SK-N-MC (cell line): Measurements from ENCODE around the gene CHST9.
A peak's percentile ranks its signal among the peaks of the same experiment; 100 is the strongest.
"Not testable (repeated sequence)": the region's sequence is repeated elsewhere in the genome, so short reads cannot be mapped to it uniquely, and the experiment has no call there.

ENCODE experiments used
- DNase-seq: peaks from one replicate; pipeline ENCODE4 v3.0.0-alpha.2; 2011; ENCODE audit warnings: low read depth, low spot score
- H3K27ac ChIP-seq: fragments of 200-600 bp; sonication (generic); 2 replicates; pipeline ENCODE4 v1.5.1; 2016; ENCODE audit warnings: mixed run types
- H3K36me3 ChIP-seq: fragments of 200-600 bp; sonication (generic); 2 replicates; pipeline ENCODE4 v1.6.1; 2017; ENCODE audit warnings: antibody characterized with exemption, low read length, mixed read lengths; ENCODE audit not compliant: insufficient read depth
- H3K4me3 ChIP-seq: fragments of 200-600 bp; sonication (generic); 2 replicates; pipeline ENCODE4 v1.5.1; 2016
- H3K9ac ChIP-seq: fragments of 200-600 bp; sonication (generic); 2 replicates; pipeline ENCODE4 v1.8.0; 2017; ENCODE audit warnings: mixed run types, mixed read lengths; ENCODE audit not compliant: insufficient read length
- H3K9me3 ChIP-seq: fragments of 200-600 bp; sonication (generic); 2 replicates; pipeline ENCODE4 v1.6.1; 2017; ENCODE audit warnings: low read depth, mild to moderate bottlenecking, antibody characterized with exemption, low read length, moderate library complexity, mixed read lengths
- EZH2 ChIP-seq: fragments of 200-600 bp; sonication (generic); IDR thresholded peaks from one replicate; pipeline ENCODE4 v1.6.1; 2017; ENCODE audit warnings: antibody characterized with exemption
- FOXP2 ChIP-seq: optimal IDR thresholded peaks from 2 replicates; pipeline ENCODE3; 2011; ENCODE audit warnings: mild to moderate bottlenecking, moderate library complexity; ENCODE audit not compliant: insufficient read depth; ENCODE audit errors: extremely low read length, control extremely low read depth
- POLR2AphosphoS5 ChIP-seq: IDR thresholded peaks from 2 replicates; pipeline ENCODE4 v1.6.1; 2012; ENCODE audit warnings: mild to moderate bottlenecking, low read depth, low read length, borderline replicate concordance

CHST9 gene

DNA sequence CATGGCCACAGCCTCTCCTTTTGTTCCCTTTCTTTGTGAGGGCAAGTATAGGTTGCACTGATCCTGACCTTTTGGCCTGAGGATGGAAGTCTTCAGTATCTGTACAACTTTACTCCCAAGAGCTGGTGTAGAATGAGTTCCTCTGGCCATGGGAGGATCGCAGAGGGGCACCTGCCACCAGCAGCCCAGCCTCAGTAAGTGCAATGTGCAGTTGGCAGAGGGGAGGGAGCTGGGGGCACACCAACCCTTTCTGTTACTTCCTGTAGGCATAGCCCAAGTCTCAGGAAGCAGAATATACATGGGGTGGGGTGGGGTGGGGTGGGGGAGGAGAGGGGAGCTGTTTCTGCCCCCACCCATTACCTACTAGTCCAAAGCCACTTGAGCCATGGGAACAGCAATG is 254.5 kb downstream of the CHST9 start:
- Histone ChIP-seq H3K9ac (no peak overlapping the region), H3K4me3 (no peak overlapping the region), H3K27ac (no peak overlapping the region), H3K9me3 (no peaks in the 10 kb centered on the region), H3K36me3 (no peaks in the 10 kb centered on the region)
- DNase-seq, result no peak
- no peak for TF ChIP-seq POLR2AphosphoS5
- no peak for TF ChIP-seq FOXP2
- TF ChIP-seq EZH2, result no peak

DNA sequence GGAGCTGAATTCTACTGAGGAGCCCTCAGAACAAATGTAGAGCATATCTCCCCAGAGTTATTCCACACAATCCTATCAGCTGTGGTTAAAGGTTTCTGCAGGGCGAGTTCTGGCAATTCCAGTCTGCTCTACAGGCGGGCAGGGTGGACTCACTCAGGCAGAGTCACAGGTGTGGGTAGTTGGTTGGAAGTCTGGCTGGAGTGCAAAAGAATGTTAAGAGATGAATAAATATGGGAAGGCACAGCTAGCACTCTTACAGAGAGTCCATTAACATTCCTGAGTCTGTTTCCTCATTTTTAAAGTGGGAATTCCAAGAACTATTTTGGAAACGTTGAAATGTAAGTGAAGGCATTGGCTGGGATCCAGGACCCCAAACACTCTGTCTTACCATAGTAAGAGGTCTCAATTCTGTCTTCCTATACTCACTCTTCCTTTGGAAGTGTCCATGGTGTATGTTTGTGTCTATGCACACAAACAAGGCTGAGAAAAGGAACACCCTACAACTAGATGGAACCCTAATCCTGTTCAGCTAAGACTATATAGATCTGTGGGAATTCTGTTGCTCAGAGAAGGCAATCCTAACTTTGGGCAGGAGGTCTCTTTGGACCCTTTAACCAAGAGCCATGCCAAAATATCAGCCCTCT is 256.3 kb downstream of the CHST9 start:
- H3K36me3 ChIP-seq, result no peaks in the 10 kb centered on the region
- no peak for DNase-seq
- H3K27ac ChIP-seq, result no peak overlapping the region
- H3K9me3 ChIP-seq, result no peaks in the 10 kb centered on the region
- TF ChIP-seq EZH2 (no peak), FOXP2 (no peak), POLR2AphosphoS5 (no peak)
- no peak overlapping the region for H3K9ac ChIP-seq
- no peak overlapping the region for H3K4me3 ChIP-seq

DNA sequence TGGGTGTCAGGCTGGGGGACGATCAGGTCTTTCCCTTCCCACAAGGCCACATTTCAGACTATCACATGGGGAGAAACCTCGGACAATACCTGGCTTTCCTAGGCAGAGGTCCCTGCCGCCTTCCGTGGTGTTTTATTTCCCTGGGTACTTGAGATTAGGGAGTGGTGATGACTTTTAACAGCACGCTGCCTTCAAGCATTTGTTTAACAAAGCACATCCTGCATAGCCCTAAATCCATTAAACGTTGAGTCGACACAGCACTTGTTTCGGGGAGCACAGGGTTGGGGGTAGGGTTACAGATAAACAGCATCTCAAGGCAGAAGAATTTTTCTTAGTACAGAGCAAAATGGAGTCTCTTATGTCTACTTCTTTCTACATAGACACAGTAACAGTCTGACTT is 257.3 kb downstream of the CHST9 start:
- DNase-seq, H3K9me3 ChIP-seq, H3K9ac ChIP-seq, H3K36me3 ChIP-seq, H3K4me3 ChIP-seq, H3K27ac ChIP-seq: not testable (repeated sequence)

DNA sequence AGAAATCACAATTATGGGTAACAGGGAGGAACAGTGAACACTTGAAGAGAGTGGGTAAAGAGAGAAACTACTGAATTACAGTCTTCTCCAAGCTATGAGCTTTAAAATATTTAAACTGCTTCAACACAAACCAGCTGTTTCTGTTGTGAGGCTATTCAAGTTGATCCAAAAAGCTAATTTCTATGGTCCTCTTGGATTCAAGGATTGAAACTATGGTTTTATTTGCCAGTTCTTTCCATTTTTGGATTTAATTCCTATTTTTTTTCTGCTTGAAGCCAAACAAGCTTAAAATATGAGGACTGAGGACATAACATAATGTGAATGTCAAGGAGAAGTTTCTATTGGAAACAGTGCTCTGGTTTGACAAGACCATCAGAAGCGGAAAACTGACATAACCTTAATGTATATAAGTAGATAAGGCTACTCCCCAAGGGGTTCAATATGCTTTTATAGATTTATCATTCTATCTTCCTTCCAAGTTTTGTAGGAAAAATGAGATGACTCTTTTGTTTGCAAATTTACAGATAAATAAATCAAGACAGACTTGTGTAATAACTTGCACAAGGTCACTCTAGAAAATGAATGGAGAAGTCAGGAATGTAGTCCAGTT is 258.9 kb downstream of the CHST9 start:
- H3K9me3 ChIP-seq, result no peaks in the 10 kb centered on the region; the same call in 1 of the 2 replicates
- no peaks in the 10 kb centered on the region for H3K36me3 ChIP-seq
- H3K9ac ChIP-seq, result no peak overlapping the region
- DNase-seq, result no peak
- no peak overlapping the region for H3K27ac ChIP-seq
- TF ChIP-seq POLR2AphosphoS5 (no peak), EZH2 (no peak), FOXP2 (no peak)
- no peak overlapping the region for H3K4me3 ChIP-seq

DNA sequence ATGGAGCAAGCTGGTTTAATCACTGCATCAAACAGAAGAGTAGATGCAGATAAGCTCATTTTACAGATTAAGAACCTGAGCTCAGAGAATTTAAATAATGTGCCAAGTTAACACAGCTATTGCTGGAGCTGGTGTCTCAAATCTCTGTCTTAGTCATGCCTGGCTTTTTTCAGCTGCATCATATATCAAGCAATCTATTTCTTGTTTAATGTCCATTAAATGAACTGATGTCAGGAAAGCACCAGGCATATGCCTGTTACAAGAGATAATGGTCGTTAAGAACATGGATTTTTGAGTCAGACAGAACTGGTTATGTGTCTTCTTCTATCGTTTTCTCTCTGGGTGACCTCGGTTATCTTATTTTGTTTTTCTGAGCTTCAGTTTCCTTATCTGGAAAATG is 259.8 kb downstream of the CHST9 start:
- no peak for TF ChIP-seq FOXP2
- TF ChIP-seq POLR2AphosphoS5, result no peak
- no peak for TF ChIP-seq EZH2
- Histone ChIP-seq H3K9ac (no peak overlapping the region), H3K36me3 (no peaks in the 10 kb centered on the region), H3K27ac (no peak overlapping the region), H3K9me3 (no peaks in the 10 kb centered on the region; the same call in 1 of the 2 replicates), H3K4me3 (no peak overlapping the region)
- DNase-seq, result no peak

DNA sequence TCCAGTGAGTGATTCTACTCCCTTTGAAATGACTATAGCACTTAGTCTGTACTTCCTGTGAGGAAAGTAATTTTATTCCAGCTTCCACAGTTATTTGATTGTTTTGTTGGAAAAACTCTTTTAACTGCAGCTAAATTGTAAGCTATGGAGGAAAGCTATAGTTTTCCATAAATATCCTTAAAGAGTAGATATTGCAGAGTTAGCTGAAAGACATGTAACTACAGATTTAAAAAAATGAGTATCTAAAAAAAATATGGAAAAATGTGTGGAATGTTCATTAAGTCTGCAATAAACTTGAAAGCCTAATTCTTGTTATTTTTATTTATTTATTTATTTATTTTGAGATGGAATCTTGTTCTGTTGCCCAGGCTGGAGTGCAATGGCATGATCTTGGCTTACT is 262.8 kb downstream of the CHST9 start:
- Histone ChIP-seq H3K4me3 (no peak overlapping the region), H3K9me3 (no peaks in the 10 kb centered on the region; the same call in 1 of the 2 replicates), H3K36me3 (no peaks in the 10 kb centered on the region), H3K9ac (no peak overlapping the region), H3K27ac (no peak overlapping the region)
- no peak for DNase-seq
- TF ChIP-seq POLR2AphosphoS5 (no peak), EZH2 (no peak), FOXP2 (no peak)

DNA sequence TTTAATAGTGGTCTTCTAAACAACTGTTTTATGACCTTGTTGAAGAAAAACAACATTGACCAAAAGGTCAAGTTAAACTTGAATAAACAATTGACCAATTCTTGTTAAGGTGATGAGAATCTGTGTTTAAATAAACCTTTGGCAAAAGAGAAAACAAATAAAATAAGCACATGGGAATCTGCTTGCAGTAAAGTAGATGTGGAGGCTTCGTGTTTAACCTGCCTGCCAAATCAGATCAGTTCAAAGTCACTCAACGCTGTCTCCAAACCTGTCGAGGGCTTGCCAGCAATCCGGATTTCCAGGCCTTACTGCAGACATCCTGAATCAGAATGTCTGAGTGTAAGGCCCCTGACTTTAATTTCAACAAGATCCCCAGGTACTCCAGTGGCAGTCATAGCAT is 264.5 kb downstream of the CHST9 start:
- H3K9me3 ChIP-seq, result no peaks in the 10 kb centered on the region; the same call in 1 of the 2 replicates

DNA sequence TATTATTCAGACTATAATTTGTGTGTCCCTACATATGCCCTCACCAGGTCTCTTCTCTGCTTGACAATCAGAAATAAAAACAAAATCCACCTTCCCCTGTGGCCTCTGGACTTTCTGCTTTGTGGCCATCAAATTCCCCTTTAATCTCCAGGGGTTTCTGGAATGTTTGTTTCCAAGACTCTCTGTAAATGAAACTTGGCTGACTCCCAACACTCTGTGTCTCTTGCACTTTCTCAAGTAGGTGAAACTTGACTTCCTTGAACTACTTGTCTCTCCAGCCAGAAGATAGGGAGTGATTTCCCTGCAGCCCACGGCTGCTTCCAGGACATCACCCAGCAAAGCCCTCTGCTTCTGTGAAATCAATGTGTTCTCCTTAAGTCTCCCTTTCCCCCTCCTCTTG is 265.5 kb downstream of the CHST9 start:
- no peaks in the 10 kb centered on the region; the same call in 1 of the 2 replicates for H3K9me3 ChIP-seq
- TF ChIP-seq EZH2, result no peak
- no peak for TF ChIP-seq POLR2AphosphoS5
- no peak for TF ChIP-seq FOXP2
- no peaks in the 10 kb centered on the region for H3K36me3 ChIP-seq
- H3K9ac ChIP-seq, result no peak overlapping the region
- no peak overlapping the region for H3K27ac ChIP-seq
- peak; percentile 10 for DNase-seq
- H3K4me3 ChIP-seq, result no peak overlapping the region

More for the DNA sequence above, 264.5 kb downstream of the CHST9 start:
- TF ChIP-seq POLR2AphosphoS5, result no peak
- TF ChIP-seq FOXP2, result no peak
- no peak for TF ChIP-seq EZH2
- no peaks in the 10 kb centered on the region for H3K36me3 ChIP-seq
- no peak overlapping the region for H3K27ac ChIP-seq
- DNase-seq, result no peak
- H3K9ac ChIP-seq, result no peak overlapping the region
- no peak overlapping the region for H3K4me3 ChIP-seq

DNA sequence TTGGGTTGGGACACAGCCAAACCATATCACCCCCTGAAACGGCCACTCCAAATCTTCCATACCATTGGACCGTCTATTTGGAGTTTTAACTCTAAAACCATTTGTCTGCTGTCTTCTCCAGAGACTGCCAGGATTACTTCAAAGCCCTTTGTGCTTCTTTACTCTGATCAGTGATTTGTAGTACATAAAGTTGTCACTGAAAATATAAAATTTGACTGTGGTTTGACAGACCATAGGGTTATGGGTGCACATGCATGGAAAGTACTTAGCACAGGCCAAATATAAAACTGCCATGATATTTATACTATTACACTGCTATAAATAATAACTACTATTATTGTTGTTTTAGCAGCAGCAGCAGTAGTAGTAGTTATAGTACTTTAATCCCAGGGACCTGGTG is 265.9 kb downstream of the CHST9 start:
- Histone ChIP-seq H3K4me3 (no peak overlapping the region), H3K9me3 (no peaks in the 10 kb centered on the region; the same call in 1 of the 2 replicates), H3K36me3 (no peaks in the 10 kb centered on the region), H3K9ac (no peak overlapping the region), H3K27ac (no peak overlapping the region)
- no peak for TF ChIP-seq EZH2
- TF ChIP-seq POLR2AphosphoS5, result no peak
- TF ChIP-seq FOXP2, result no peak
- DNase-seq, result no peak

DNA sequence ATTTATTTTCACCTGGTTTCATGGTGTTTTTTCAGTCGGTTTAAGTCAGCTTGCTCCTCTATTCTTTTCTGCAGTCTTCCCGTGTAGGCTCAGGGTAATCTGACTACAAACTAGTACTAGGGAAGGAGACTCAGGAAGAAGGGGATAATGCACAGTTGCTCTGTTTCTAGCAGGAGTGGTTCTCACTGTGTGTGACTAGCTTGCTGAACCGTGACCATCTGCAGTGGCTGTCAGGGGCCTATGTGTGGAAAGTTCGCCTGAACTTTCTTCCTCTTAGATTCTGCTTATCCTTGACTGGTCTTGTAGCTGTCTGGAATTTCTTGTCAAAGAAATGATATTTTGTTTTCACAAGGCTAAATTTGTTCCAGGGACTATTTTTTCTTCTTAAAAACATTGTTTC is 273.3 kb downstream of the CHST9 start:
- no peak for DNase-seq

More for the DNA sequence above, 273.3 kb downstream of the CHST9 start:
- Histone ChIP-seq H3K36me3 (no peaks in the 10 kb centered on the region), H3K9me3 (no peaks in the 10 kb centered on the region), H3K9ac (no peak overlapping the region), H3K27ac (no peak overlapping the region), H3K4me3 (no peak overlapping the region)
- no peak for TF ChIP-seq POLR2AphosphoS5
